GM10266 (cell line): ENCODE data around the gene UMOD.

Source experiments
- DNase-seq: peaks from one replicate; pipeline ENCODE4 v3.0.0; 2012; ENCODE audit errors: extremely low spot score
- TF ChIP-seq, protein P1 (sequence below): IDR thresholded peaks from 2 replicates; pipeline ENCODE4 v1.5.1; 2012; ENCODE audit warnings: mild to moderate bottlenecking, low read depth; ENCODE audit not compliant: control insufficient read depth, insufficient read depth; ENCODE audit errors: missing control alignments

UMOD gene

GRCh38 chr16:20308801-20309590 lies 43.5 kb downstream of the UMOD start:
- DNase-seq: no peak
- TF ChIP-seq, protein P1, sequence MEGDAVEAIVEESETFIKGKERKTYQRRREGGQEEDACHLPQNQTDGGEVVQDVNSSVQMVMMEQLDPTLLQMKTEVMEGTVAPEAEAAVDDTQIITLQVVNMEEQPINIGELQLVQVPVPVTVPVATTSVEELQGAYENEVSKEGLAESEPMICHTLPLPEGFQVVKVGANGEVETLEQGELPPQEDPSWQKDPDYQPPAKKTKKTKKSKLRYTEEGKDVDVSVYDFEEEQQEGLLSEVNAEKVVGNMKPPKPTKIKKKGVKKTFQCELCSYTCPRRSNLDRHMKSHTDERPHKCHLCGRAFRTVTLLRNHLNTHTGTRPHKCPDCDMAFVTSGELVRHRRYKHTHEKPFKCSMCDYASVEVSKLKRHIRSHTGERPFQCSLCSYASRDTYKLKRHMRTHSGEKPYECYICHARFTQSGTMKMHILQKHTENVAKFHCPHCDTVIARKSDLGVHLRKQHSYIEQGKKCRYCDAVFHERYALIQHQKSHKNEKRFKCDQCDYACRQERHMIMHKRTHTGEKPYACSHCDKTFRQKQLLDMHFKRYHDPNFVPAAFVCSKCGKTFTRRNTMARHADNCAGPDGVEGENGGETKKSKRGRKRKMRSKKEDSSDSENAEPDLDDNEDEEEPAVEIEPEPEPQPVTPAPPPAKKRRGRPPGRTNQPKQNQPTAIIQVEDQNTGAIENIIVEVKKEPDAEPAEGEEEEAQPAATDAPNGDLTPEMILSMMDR: no peak

DNA sequence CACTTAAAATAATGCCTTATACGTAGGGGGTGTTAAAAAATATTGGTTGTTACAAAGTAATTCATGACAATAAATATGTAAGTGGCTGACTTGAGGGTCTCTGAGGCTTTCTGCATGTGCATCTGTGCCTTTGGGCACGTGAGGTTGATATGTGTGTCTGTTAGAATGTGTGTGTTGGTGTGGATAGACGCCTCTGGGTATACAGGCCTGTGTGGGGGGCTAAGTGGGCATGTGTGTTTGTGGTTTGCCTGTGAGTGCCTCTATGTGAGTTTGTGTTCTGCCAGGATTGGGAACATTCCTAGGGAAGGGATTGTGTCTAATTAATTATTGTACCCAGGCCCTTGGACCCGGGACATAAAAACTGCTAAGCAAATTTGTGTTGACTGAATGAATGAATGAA lies 44.2 kb downstream of the UMOD start:
- DNase-seq: no peak
- TF ChIP-seq, protein P1: no peak

GRCh38 chr16:20307791-20308190 lies 44.7 kb downstream of the UMOD start:
- no peak for DNase-seq
- TF ChIP-seq, protein P1: no peak

DNA sequence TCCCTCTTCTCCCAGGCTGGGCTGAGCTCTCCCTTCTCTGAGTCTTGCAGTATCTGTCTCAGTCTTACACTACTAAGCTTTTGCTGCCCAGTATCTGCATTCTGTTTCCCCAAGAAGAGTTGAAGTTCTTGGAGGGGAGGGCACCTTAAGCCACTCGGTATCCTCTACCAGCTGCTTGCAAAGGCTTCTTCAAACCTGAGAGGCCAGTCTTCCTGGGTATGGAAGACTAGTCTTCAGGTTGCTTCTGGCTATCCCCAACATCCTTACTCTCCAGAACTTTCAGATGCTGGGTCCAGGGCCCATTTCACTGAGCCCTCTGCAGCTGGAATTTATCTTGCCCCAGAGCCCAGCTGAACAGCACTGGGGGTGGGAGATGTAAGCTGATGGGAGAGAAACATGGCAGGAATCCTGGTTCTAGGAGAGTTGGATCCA lies 45.3 kb downstream of the UMOD start:
- TF ChIP-seq, protein P1: no peak
- DNase-seq: no peak

DNA sequence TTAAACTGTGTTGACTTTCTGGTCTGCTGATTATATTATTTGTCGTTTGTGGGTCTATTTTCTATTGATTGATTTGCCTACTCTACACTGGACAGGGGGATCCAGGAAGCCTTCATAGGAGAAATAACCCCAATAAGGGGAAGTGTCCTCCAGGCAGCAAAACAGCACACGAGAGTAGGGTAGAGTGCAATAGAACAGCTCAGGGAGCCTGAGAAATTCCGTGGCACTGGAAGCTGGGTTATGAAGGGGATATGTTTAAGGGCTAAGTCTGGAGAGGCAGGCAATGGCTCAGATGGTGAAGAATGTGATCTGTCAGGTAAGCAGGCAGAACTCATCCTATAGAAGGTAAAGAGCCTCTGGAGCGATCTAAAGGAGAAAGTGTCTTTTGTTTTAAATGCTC lies 46.1 kb downstream of the UMOD start:
- TF ChIP-seq, protein P1: no peak
- no peak for DNase-seq

GRCh38 chr16:20303012-20303411 lies 49.5 kb downstream of the UMOD start:
- TF ChIP-seq, protein P1: no peak
- no peak for DNase-seq

DNA sequence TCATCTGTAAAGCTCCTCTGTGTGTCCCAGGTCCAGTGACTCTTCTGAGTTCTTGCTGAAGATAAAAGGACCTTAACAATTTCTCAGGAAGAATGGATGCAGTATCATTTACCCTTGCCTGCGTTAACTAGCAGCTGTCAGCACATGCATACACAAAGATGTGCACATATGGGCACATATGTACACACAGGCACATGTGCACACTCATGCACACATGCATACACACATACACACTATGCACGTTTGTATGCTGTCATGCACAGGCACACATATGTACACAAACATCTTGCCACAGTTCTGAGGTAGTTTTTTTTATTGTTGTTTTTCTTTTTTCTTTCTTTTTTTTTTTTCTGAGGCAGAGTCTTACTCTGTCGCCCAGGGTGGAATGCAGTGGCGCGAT lies 50.1 kb downstream of the UMOD start:
- TF ChIP-seq, protein P1: no peak
- DNase-seq: no peak
